HFFc6 (cell line): ENCODE results near the gene ODC1. TPM values are rescaled to one million over a fixed set of nuclear protein-coding genes. Genes with fewer than 3 reads are reported as not detected.

Experiments used
- DNase-seq: peaks from one replicate; pipeline ENCODE4 v3.0.0-alpha.2; 2018
- H3K27ac Mint-ChIP-seq: 2 replicates; pipeline ENCODE4 v1.8.0; 2020; ENCODE audit warnings: mild to moderate bottlenecking, mixed read lengths
- H3K27me3 Mint-ChIP-seq: 2 replicates; pipeline ENCODE4 v1.8.0; 2021; ENCODE audit warnings: mild to moderate bottlenecking, moderate library complexity, mixed read lengths; ENCODE audit not compliant: insufficient read depth
- H3K36me3 Mint-ChIP-seq: 2 replicates; pipeline ENCODE4 v1.8.0; 2021; ENCODE audit warnings: low read depth, mixed read lengths
- H3K4me1 Mint-ChIP-seq: 2 replicates; pipeline ENCODE4 v1.8.0; 2020; ENCODE audit warnings: low read depth, mixed read lengths
- H3K4me3 Mint-ChIP-seq: 2 replicates; pipeline ENCODE4 v1.8.0; 2020; ENCODE audit warnings: mild to moderate bottlenecking, moderate library complexity, mixed read lengths
- H3K9me3 Mint-ChIP-seq: 2 replicates; pipeline ENCODE4 v1.8.0; 2020; ENCODE audit warnings: mild to moderate bottlenecking, mixed read lengths
- total RNA-seq, 6 experiments: library from RNA; stranded (reverse); fragmentation: NEBNext Ultra II Directional; extraction: Animal tissue kit (Norgen Biotek cat#: 25700); gene quantifications; 2 replicates in 1 of 6; 3 replicates in 5 of 6; pipeline ENCODE4 v1.2.3, GENCODE V29; 2021
- TF ChIP-seq, protein P1 (sequence below): fragments of 200-600 bp; sonication (generic); IDR thresholded peaks from 2 replicates; pipeline ENCODE4 v1.5.0; 2021; ENCODE audit warnings: antibody characterized with exemption, mild to moderate bottlenecking

Gene ODC1
- total RNA-seq, 6 experiments from 2014 or later, result 116 to 155 (median 143) TPM

DNA sequence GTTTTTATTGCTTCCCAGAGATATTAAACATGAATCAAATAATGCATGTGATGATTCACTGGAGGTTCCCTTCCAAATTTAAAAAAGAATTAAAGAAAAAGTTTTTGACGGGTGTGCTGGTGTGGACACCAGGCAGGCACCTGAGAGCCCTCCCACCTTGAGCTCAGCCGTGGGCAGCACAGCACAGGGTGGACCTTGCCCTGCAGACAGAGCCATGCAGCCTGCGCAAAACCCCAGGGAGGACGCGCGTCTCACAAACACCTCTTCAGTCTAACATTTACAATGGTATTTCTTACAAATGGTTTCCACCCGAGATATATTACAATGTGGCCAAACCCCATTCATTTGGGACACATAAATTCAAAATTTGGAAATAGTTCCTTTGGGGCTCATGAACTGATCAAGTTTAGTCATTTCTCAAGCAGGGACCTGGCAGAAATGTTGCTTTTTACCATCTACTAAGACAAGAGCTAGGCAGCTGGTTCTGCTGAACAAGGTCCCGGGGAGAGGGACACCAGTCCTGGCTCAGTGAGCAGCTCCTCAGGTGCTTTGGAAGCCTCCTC is 45.4 kb downstream of the ODC1 start:
- no peak for DNase-seq
- Mint-ChIP-seq H3K36me3 (peaks cover 11% of the 10 kb centered on the region), H3K4me3 (peak overlapping the region; percentile 22; the same call in 1 of the 2 replicates), H3K27me3 (peaks cover 3% of the 10 kb centered on the region; the same call in 1 of the 2 replicates), H3K27ac (peak overlapping the region; percentile 80), H3K4me1 (peaks cover 65% of the 10 kb centered on the region), H3K9me3 (no peaks in the 10 kb centered on the region)
- TF ChIP-seq, protein P1, sequence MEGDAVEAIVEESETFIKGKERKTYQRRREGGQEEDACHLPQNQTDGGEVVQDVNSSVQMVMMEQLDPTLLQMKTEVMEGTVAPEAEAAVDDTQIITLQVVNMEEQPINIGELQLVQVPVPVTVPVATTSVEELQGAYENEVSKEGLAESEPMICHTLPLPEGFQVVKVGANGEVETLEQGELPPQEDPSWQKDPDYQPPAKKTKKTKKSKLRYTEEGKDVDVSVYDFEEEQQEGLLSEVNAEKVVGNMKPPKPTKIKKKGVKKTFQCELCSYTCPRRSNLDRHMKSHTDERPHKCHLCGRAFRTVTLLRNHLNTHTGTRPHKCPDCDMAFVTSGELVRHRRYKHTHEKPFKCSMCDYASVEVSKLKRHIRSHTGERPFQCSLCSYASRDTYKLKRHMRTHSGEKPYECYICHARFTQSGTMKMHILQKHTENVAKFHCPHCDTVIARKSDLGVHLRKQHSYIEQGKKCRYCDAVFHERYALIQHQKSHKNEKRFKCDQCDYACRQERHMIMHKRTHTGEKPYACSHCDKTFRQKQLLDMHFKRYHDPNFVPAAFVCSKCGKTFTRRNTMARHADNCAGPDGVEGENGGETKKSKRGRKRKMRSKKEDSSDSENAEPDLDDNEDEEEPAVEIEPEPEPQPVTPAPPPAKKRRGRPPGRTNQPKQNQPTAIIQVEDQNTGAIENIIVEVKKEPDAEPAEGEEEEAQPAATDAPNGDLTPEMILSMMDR, result no peak

DNA sequence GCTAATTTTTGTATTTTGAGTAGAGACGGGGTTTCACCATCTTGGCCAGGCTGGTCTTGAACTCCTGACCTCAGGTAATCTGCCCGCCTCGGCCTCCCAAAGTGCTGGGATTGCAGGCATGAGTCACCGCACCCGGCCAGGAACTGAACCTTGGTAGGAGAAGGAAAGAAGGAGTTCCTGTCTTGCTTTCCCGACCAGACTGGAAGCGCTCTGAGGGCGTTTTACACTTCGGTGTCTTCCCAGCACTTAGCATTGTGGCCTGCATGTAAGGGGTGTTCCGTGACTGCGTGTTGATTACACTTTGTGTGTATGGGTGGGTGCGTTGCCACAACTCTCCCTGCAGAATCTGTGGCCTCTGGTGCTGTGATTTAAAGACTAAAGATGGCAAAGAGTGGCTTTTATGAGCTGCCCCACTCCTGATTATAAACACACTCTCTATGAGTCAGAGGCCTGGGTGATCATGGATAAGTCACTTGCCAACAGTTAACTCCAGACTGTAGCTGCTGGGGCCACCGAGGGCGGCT is 46.0 kb downstream of the ODC1 start:
- Mint-ChIP-seq H3K9me3 (no peaks in the 10 kb centered on the region), H3K4me1 (peaks cover 59% of the 10 kb centered on the region), H3K27ac (peak overlapping the region; percentile 80), H3K27me3 (peaks cover 2% of the 10 kb centered on the region; the same call in 1 of the 2 replicates), H3K36me3 (peaks cover 11% of the 10 kb centered on the region), H3K4me3 (peak overlapping the region; percentile 22; the same call in 1 of the 2 replicates)
- TF ChIP-seq, protein P1, result no peak
- DNase-seq, result peak; percentile 60

DNA sequence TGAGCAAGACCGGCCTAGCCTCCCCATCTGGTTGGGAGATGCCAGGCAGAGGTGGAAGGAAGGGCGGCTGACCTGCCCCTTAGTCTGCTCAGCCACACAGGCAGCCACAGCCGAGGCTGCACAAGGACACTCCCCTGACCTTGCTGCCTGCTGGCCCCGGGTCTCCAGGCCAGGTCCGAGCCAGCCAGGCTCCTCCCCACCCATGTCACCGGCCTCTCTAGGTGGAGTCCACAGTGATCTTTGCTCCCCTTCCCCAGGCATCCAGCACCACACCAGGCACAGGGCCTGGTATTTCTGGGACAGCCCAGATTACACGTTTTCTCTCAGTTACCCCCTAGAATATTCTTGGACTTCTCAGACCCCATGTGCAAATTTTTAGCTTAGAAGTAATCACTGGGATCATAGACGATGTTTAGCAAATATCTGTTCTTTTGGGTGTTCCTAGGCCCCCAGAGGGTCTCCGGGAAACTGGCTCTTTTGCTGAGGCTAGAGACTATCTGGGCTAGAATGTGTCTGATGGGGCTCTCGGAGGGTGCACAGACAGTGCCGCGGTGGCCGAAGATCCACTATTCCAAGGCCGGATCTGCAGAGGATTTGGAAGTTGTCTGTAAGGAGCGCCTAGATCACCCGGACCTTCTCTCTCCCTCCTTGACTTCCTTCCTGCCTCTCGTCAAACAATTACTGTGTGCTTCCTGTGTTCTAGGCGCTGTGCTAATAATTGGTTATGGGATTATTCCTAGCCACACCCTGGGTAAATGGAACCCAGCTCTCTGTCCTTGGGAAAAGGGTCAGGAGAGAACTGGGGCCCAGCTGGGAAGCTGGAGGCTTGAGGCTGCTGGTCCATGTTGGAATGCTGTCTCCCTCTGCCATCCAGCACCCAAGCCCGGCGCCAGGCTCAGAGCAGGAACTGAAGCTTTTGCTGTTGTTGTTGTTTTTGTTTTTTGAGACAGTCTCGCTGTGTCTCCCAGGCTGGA is 46.9 kb downstream of the ODC1 start:
- Mint-ChIP-seq H3K36me3 (peaks cover 11% of the 10 kb centered on the region), H3K27me3 (peaks cover 2% of the 10 kb centered on the region; the same call in 1 of the 2 replicates), H3K4me3 (no peak overlapping the region), H3K27ac (peak overlapping the region; percentile 80), H3K9me3 (no peaks in the 10 kb centered on the region), H3K4me1 (peaks cover 50% of the 10 kb centered on the region)
- TF ChIP-seq, protein P1, result no peak
- DNase-seq, result no peak

DNA sequence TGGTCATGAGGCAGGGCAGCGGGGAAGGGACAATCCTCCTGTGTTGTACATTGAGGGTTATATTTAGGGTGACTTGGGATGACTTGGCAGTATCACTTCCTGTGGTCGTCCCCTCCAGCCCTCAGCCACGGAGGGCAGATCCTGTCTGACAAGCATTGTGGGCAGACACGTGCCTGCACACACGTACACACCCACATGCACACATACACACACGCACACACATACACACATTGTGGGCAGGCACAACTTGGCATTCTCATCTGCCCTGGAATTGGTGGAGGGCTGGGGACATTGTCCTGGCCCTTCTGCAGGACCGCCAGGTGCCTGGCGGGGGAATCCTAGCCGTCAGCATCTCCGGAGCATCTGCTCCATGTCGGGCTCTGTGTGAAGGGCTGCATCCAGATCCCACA is 47.6 kb downstream of the ODC1 start:
- Mint-ChIP-seq H3K9me3 (no peaks in the 10 kb centered on the region), H3K36me3 (peaks cover 11% of the 10 kb centered on the region), H3K4me1 (peaks cover 43% of the 10 kb centered on the region), H3K27me3 (peaks cover 2% of the 10 kb centered on the region; the same call in 1 of the 2 replicates), H3K4me3 (no peak overlapping the region), H3K27ac (no peak overlapping the region)
- no peak for DNase-seq
- TF ChIP-seq, protein P1, result no peak

DNA sequence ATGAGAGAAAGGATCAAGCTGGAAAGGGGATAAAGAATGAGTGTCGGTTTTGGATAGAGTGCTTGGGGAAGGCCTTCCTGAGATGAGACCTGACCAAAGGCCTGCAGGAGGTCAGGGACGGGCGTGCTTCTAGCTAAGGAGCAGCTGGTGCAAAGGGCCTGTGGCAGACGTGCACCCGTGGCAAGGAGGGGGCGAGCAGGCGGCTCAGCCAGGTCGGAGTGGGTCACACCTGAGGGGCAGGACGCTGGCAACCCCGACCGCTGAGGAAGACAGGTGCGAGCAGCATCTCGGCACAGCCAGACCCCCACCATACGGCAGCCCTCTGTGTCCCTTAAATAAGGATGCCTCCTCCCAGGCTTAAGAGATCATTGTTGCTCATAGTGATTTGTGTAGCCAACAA is 48.1 kb downstream of the ODC1 start:
- H3K9me3 Mint-ChIP-seq, result no peaks in the 10 kb centered on the region
- peaks cover 37% of the 10 kb centered on the region for H3K4me1 Mint-ChIP-seq
- H3K27me3 Mint-ChIP-seq, result peaks cover 2% of the 10 kb centered on the region; the same call in 1 of the 2 replicates
- DNase-seq, result no peak
- H3K36me3 Mint-ChIP-seq, result peaks cover 11% of the 10 kb centered on the region
- TF ChIP-seq, protein P1, result no peak
- no peak overlapping the region for H3K4me3 Mint-ChIP-seq
- H3K27ac Mint-ChIP-seq, result no peak overlapping the region
